Bladder microvascular endothelial cell (primary cell): ENCODE data around the gene THBS4. TPM values are rescaled to one million over a fixed set of nuclear protein-coding genes. Genes with fewer than 3 reads are reported as not detected.

Source experiments
- total RNA-seq: library from RNA; depleted of rRNA; stranded (reverse); fragments of >200 nt; gene quantifications from 2 replicates; pipeline ENCODE4 v1.2.3, GENCODE V29; 2014

The THBS4 gene
- total RNA-seq: not detected in 2 replicates

GRCh38 chr5:80034962-80035821 lies at the start of gene THBS4:
THBS4 (plus strand) TSS chr5:80035348; CDS start chr5:80035538, 190 bp downstream.

GRCh38 chr5:79990598-79991507 lies 44.3 kb upstream of the THBS4 start, which contains the start of gene MTX3:
MTX3 (minus strand) TSS chr5:79991262; CDS start chr5:79991238, 24 bp downstream.

Other genes with a start within 250 kb of the THBS4 start
- gene MTX3, start 44.1 kb upstream of the THBS4 start, total RNA-seq: 2.1 and 6.4 TPM in 2 replicates
- 5.8 and 16.2 TPM in 2 replicates for gene SERINC5, start 220.7 kb downstream of the THBS4 start, total RNA-seq